ENCODE measurements around the gene DAZAP1. TPM values are rescaled to one million over a fixed set of nuclear protein-coding genes. Genes with fewer than 3 reads are reported as not detected.

The DAZAP1 gene
- polyA plus RNA-seq, 1 experiment: 45.8 TPM

DNA sequence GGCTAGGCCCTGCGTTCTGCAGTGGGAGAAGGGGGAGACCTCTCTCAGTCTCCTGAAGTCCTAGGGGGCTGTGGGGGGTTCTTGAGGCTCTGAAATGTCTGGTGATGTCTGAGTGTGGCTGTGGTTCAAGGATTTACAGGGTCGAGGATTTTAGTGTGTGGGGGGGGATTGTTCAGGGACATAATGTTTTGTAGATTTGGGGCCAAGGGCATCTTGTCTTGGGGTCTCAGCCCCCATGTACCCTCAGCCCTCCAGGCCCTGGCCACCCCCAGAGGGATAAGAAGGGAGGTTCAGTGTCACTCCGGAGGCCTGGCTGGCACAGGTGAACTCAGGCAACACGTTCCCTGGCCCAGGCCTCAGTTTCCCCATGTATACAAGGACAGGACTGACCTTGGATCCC is 40.1 kb downstream of the DAZAP1 start:
- POLR2A ChIA-PET: no interaction called here
- no peak overlapping the region for H3K27ac ChIP-seq (ENCODE audit: low read depth, low read length)
- H3K27me3 ChIP-seq (ENCODE audit: control insufficient read depth, insufficient read depth, low read length): peaks cover 54% of the 10 kb centered on the region
- H3K9me3 ChIP-seq (ENCODE audit: control insufficient read depth, insufficient read depth, low read length): no peaks in the 10 kb centered on the region
- DNase-seq (ENCODE audit: low read depth, low spot score): no peak
- CTCF ChIA-PET: no interaction called here
- no peak overlapping the region for H3K4me3 ChIP-seq (ENCODE audit: low read depth, low read length)
- TF ChIP-seq, protein P1, sequence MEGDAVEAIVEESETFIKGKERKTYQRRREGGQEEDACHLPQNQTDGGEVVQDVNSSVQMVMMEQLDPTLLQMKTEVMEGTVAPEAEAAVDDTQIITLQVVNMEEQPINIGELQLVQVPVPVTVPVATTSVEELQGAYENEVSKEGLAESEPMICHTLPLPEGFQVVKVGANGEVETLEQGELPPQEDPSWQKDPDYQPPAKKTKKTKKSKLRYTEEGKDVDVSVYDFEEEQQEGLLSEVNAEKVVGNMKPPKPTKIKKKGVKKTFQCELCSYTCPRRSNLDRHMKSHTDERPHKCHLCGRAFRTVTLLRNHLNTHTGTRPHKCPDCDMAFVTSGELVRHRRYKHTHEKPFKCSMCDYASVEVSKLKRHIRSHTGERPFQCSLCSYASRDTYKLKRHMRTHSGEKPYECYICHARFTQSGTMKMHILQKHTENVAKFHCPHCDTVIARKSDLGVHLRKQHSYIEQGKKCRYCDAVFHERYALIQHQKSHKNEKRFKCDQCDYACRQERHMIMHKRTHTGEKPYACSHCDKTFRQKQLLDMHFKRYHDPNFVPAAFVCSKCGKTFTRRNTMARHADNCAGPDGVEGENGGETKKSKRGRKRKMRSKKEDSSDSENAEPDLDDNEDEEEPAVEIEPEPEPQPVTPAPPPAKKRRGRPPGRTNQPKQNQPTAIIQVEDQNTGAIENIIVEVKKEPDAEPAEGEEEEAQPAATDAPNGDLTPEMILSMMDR (IDR thresholded peaks at IDR 0.05; ENCODE audit: low read depth, low read length): no peak

DNA sequence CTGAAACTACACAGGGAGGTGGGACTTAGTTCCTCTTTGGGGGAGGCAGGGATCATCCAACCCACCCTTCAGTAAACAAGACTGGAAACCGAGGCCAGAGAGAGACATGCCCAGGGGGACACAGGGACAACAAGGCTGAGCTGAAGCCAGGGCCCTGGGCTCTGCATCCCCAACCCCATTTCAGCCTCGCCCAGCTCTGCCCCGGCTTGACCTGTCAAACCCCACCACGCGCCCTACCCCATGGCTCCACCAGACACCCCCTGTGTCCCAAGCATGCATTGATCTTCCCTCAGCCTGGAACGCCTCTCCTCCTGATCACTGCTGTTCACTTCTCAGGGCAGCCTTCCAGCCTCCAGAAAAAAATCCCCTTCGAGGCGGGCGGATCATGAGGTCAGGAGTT is 40.6 kb downstream of the DAZAP1 start:
- TF ChIP-seq, protein P1 (IDR thresholded peaks at IDR 0.05; ENCODE audit: low read depth, low read length): no peak
- no peak overlapping the region for H3K4me3 ChIP-seq (ENCODE audit: low read depth, low read length)
- DNase-seq (ENCODE audit: low read depth, low spot score): no peak
- ChIA-PET CTCF (no interaction called here), POLR2A (no interaction called here)
- peaks cover 58% of the 10 kb centered on the region for H3K27me3 ChIP-seq (ENCODE audit: control insufficient read depth, insufficient read depth, low read length)
- no peaks in the 10 kb centered on the region; the same call in 1 of the 2 replicates for H3K9me3 ChIP-seq (ENCODE audit: control insufficient read depth, insufficient read depth, low read length)
- H3K27ac ChIP-seq (ENCODE audit: low read depth, low read length): no peak overlapping the region

DNA sequence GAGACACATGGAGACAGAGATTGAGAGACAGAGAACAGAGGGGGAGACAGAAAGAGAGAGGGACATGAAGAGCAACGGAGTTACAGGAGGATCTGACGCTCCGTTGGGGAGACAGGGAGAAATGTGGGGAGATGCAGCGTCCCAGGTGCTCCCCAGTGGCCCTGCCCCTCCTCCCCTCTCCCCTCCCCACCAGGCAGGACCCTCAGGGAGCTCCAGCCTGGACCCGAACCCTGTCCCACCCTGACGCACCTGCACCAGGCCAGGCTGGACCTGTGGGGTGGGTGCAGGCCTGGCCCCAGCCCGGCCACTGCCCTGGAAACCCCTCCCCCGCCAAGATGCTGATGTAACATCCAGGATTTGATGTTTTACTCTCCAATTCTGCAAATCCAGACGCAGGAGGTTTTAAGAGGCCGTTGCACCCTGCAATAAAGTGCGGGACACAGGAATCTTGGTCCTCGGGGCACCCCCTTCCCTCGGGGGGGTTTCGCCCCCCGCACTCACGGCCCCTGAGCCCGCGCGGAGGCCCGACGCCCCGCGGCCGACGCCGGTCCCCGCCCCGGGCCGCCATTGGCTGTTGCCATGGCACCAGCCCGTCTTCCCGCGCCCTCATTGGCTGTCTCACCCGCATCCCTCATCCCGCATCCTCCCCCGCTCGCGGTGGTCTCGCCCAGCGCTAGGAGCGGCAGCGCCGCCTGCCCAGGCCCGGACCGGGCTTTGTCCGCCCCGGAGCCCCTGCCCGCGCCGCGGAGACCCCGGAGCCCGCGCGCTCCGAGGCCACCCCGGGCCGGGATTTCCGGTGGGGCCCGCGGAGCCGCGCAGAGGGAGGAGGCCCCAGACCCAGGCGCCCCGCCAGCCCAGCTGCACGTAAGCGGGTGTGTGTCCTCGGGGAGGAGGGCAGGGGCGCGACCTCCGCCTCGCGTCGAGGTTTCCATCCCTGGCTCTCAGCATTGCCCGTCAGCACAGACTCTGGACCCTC is 42.4 kb downstream of the DAZAP1 start, which contains the start of gene APC2:
Gene APC2 (plus strand): TSS at position 655 of the 976 bp plus-strand sequence. CDS start 2,881 bp downstream, outside the sequence.
- CTCF ChIA-PET: no interaction called here
- POLR2A ChIA-PET: interaction anchor here (0.5 kb wide), 1 partner anchor 96 kb away, joined by 4 read pairs; no protein-coding TSS in a partner anchor

DNA sequence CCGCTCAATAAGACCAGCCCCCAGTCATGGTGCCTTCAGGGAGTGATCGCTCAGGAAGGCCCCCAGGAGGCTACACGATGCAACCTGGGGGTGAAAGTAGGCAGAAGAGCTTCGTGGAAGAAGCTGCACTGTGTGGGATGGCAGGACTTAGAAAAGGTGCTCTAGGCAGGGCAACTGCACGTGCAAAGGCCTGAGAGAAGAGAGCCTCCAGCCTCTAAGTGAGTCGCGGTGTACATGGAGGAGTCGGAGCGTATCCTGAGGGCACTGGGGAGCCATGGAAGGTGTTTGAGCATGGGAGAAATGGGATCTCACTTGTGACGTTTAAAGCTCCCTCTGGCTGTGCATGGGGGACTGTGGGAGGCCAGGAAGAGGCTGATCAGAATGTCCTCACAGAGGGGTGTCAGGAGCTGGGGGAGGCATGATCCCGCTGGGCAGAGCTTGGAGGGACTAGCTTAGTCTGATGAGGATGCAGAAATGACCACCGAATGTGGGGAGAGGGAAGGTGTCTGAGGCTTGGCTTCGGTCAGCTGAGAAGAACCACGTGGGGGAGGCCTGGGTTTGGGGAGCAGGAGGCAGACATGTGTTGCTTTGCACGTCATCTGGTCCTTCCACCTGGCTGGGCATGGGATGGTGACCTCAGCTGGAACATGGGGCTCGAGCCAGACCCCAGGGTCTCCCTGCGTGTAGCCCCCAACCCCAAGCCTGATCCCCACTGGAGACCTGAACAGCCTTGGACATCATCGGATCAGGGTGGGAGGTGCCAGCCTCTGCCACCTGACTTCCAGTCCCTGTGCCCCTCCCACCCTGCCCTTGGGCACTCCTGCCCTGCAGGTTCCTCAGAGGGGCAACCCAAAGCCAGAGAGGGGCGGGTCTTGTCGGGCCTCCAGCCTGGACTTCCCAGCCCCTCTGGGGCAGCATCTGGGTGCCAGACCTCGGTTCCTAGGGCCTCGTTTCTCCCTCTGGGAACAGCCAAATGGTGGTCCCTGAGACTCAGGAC is 43.6 kb downstream of the DAZAP1 start:
- ChIA-PET POLR2A (no interaction called here), CTCF (no interaction called here)
- DNase-seq (ENCODE audit: low read depth, low spot score): no peak
- TF ChIP-seq, protein P1 (IDR thresholded peaks at IDR 0.05; ENCODE audit: low read depth, low read length): no peak
- Histone ChIP-seq H3K9me3 (ENCODE audit: control insufficient read depth, insufficient read depth, low read length) (peaks cover 8% of the 10 kb centered on the region; the same call in 1 of the 2 replicates), H3K27ac (ENCODE audit: low read depth, low read length) (no peak overlapping the region), H3K4me3 (ENCODE audit: low read depth, low read length) (no peak overlapping the region), H3K27me3 (ENCODE audit: control insufficient read depth, insufficient read depth, low read length) (peaks cover 70% of the 10 kb centered on the region)

More for the DNA sequence above, 42.4 kb downstream of the DAZAP1 start, which contains the start of gene APC2:
- TF ChIP-seq, protein P1 (IDR thresholded peaks at IDR 0.05; ENCODE audit: low read depth, low read length): no peak
- H3K4me3 ChIP-seq (ENCODE audit: low read depth, low read length): peak within 1 kb of the TSS; percentile 43
- H3K9me3 ChIP-seq (ENCODE audit: control insufficient read depth, insufficient read depth, low read length): no peaks in the 10 kb centered on the region; the same call in 1 of the 2 replicates
- H3K27ac ChIP-seq (ENCODE audit: low read depth, low read length): no peak within 1 kb of the TSS
- no peak for DNase-seq (ENCODE audit: low read depth, low spot score)
- peaks cover 67% of the 10 kb centered on the region for H3K27me3 ChIP-seq (ENCODE audit: control insufficient read depth, insufficient read depth, low read length)

Measured in AG04450 (cell line).